AG09309 (cell line): ENCODE results near the gene VPREB3.

ENCODE experiments used
- DNase-seq: peaks from one replicate; pipeline ENCODE4 v3.0.0-alpha.2; 2010; ENCODE audit warnings: low read depth
- H3K4me3 ChIP-seq: 2 replicates; pipeline ENCODE4 v1.5.1; 2011; ENCODE audit warnings: mild to moderate bottlenecking, low read depth, low read length, moderate library complexity; ENCODE audit not compliant: control insufficient read depth
- TF ChIP-seq, protein P1 (sequence below): IDR thresholded peaks from 2 replicates; pipeline ENCODE4 v1.5.1; 2011; ENCODE audit warnings: mild to moderate bottlenecking, low read depth, low read length, inconsistent platforms; ENCODE audit not compliant: insufficient read depth, control insufficient read depth; ENCODE audit errors: missing control alignments

Gene VPREB3

DNA sequence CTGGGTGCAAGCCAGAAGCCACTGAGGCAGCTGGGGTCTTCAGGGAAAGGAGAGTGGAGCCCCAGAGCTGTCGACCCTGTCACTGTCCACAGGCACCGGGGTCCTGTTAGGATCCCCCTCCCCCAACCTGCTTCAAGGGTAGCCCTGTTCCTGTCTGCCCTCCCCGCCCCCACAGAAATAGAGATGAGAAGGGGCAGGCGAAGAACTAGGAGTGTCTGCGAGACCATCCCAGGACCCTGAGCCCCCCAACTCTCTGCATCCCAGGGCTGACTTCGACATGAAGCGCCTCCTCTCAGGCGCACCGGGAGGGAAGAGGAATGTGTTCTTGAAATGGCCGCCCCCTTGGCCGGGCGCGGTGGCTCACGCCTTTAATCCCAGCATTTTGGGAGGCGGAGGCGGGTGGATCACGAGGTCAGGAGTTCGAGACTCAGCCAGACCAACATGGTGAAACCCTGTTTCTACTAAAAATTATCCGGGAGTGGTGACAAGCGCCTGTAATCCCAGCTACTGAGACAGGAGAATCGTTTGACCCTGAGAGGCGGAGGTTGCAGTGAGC, 2.7 kb downstream of the VPREB3 start:
- TF ChIP-seq, protein P1, sequence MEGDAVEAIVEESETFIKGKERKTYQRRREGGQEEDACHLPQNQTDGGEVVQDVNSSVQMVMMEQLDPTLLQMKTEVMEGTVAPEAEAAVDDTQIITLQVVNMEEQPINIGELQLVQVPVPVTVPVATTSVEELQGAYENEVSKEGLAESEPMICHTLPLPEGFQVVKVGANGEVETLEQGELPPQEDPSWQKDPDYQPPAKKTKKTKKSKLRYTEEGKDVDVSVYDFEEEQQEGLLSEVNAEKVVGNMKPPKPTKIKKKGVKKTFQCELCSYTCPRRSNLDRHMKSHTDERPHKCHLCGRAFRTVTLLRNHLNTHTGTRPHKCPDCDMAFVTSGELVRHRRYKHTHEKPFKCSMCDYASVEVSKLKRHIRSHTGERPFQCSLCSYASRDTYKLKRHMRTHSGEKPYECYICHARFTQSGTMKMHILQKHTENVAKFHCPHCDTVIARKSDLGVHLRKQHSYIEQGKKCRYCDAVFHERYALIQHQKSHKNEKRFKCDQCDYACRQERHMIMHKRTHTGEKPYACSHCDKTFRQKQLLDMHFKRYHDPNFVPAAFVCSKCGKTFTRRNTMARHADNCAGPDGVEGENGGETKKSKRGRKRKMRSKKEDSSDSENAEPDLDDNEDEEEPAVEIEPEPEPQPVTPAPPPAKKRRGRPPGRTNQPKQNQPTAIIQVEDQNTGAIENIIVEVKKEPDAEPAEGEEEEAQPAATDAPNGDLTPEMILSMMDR = no peak
- no peak for DNase-seq
- peak overlapping the region; percentile 49 for H3K4me3 ChIP-seq

DNA sequence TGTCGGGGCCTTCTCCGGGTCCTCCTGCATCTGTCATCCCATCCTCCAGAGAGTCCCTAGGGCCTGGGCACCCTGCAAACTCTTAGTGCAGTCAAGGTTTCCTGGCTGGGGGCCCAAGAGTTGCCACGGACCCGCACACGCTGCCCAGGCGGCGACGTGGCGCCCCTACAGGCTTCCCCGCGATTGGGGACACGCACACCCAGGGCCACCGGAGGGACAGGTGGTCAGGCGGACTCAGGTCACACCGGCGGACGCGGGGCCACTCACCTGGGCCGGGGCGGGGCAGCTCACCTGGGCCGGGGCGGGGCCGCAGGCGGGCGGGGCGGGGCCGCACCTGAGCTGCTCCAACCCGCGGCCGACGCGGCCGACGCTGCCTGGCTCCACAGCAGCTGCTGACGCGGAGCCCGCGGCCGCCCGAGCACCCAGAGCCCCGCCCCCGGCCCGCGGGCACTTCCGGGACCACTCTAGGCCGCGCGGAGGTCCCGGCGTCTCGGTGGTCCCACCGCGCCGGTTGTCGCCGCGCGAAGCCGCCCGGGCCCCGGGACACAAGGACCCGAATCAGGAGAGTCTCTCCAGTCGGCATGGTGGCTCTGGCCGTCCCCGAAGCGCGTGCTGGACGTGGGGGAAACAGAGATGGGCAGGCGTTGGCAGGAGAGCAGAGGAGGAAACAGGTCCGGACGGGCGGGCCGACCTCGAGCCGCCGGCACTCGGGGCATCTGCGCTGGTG, 3.3 kb downstream of the VPREB3 start, which contains the start of gene ZNF70:
Gene ZNF70, minus strand, starts transcription at position 399 of the 727 bp plus-strand sequence. CDS start 5,972 bp downstream, outside the sequence.
- peak; percentile 10 for DNase-seq
- peak within 1 kb of the TSS; percentile 83 for H3K4me3 ChIP-seq
- TF ChIP-seq, protein P1 = peak; percentile 16

DNA sequence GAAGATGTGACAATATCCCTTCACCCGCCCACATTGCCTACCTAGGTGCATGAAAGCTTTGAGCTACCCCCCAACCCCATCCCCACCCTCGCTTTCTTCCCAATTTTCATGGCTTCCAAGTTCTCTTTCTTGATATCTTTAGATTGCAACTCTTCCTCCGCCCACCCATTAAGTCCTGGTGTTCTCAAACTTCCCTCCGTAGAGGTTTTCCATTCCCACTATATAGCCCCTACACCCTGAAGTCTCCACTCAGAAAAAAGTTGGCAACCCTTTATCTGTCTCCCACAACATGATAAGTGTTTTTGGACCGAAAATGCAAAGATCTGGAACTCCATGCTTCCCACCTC, 3.9 kb downstream of the VPREB3 start:
- H3K4me3 ChIP-seq = peak overlapping the region; percentile 83
- no peak for DNase-seq

DNA sequence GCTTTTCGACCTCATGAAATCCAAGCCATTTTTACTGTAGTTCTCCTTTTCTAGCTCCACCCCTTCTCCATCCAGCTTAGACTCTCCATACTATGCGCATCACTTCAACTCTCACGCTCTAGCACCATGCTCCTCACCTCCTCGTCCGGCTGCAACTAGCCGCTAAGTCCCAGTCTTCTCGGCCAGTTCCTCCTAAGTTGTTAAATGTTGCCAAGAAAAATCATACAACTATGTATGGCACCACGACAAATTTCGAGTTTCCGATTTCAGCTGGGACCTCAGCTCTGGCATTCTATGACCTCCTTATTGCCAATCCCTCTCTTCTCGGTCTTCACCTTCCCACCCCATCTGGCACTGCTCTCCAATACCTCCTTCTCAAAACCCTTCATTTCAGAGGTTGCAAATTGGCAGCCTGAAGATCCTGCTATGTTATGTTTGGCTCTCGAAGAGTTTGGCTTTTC, 4.4 kb downstream of the VPREB3 start:
- DNase-seq = no peak
- TF ChIP-seq, protein P1 = no peak
- peak overlapping the region; percentile 83 for H3K4me3 ChIP-seq

More for the DNA sequence above, 3.9 kb downstream of the VPREB3 start:
- TF ChIP-seq, protein P1 = no peak

DNA sequence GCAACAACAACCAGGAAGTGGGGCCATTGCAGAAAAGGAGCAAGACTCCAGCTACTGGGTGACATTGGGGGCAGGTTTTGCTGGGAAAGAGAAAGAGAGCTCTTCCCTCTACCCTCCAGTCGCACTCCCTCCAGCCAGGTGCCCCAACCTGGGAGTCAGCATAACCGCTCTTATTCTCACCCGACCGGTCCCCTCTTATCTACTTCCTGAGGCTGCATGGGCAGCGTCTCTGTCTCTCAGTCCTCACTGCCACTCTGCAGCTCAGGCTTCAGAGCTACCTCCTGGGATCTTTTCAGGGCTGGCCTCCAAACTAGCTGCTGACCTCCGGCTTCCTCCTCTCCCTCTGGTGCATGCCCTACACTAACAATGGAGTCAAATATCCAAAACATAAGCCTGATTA, 8.4 kb downstream of the VPREB3 start:
- DNase-seq = no peak
- H3K4me3 ChIP-seq = no peak overlapping the region
- TF ChIP-seq, protein P1 = no peak

DNA sequence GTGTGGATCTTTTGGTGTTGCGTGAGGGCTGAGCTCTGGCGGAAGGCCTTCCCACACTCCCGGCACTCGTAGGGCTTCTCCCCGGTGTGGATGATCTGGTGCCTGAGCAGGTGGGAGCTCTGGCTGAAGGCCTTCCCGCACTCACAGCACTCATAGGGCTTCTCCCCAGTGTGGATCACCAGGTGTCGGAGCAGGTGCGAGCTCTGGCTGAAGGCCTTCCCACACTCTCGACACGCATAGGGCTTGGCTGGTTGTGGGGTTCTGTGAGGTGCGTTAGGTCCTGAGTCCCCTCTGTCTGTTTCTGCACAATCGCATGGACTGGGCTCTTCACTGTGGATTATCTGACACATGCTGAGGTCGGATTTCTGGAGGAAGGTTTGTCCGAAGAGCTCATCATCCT, 9.7 kb downstream of the VPREB3 start:
- H3K4me3 ChIP-seq = no peak overlapping the region
- DNase-seq = no peak
- TF ChIP-seq, protein P1 = no peak
